HG03442 (cell line): Measurements from ENCODE around the gene MGAT5.
A peak's percentile ranks its signal among the peaks of the same experiment; 100 is the strongest.

Experiments used
- ATAC-seq: cut with Tn5 transposase; IDR thresholded peaks from one replicate; pipeline ENCODE4 v1.9.1; 2021; ENCODE audit warnings: mild to moderate bottlenecking, moderate library complexity; ENCODE audit not compliant: unreplicated experiment

Gene MGAT5

GRCh38 chr2:134301099-134301927 lies 47.4 kb downstream of the MGAT5 start:
- no peak for ATAC-seq

- ATAC-seq = no peak
These were observed 48.0 kb downstream of the MGAT5 start for GRCh38 chr2:134301928-134302260.

- no peak for ATAC-seq
These were observed 50.7 kb downstream of the MGAT5 start for GRCh38 chr2:134304394-134305108.

GRCh38 chr2:134305109-134305491 lies 51.2 kb downstream of the MGAT5 start:
- no peak for ATAC-seq

GRCh38 chr2:134306521-134306920 lies 52.6 kb downstream of the MGAT5 start:
- no peak for ATAC-seq

GRCh38 chr2:134307334-134307733 lies 53.5 kb downstream of the MGAT5 start:
- no peak for ATAC-seq

GRCh38 chr2:134308474-134309385 lies 54.9 kb downstream of the MGAT5 start:
- ATAC-seq = peak; percentile 49

GRCh38 chr2:134310107-134311079 lies 56.5 kb downstream of the MGAT5 start:
- ATAC-seq = no peak

GRCh38 chr2:134312482-134312881 lies 58.6 kb downstream of the MGAT5 start:
- ATAC-seq = no peak

- ATAC-seq = no peak
These were observed 60.3 kb downstream of the MGAT5 start for GRCh38 chr2:134314202-134314601.

GRCh38 chr2:134314681-134315368 lies 61.0 kb downstream of the MGAT5 start:
- ATAC-seq = no peak

- no peak for ATAC-seq
These were observed 61.6 kb downstream of the MGAT5 start for GRCh38 chr2:134315471-134315870.

- ATAC-seq = no peak
These were observed 65.9 kb downstream of the MGAT5 start for GRCh38 chr2:134319596-134320254.

- ATAC-seq = no peak
These were observed 67.1 kb downstream of the MGAT5 start for GRCh38 chr2:134320930-134321329.

GRCh38 chr2:134323777-134324176 lies 69.9 kb downstream of the MGAT5 start:
- no peak for ATAC-seq

GRCh38 chr2:134324430-134324829 lies 70.6 kb downstream of the MGAT5 start:
- no peak for ATAC-seq

GRCh38 chr2:134324947-134325346 lies 71.1 kb downstream of the MGAT5 start:
- ATAC-seq = peak; percentile 83

- no peak for ATAC-seq
These were observed 71.8 kb downstream of the MGAT5 start for GRCh38 chr2:134325696-134326095.

- no peak for ATAC-seq
These were observed 73.5 kb downstream of the MGAT5 start for GRCh38 chr2:134327367-134327766.
